Motor neuron (in vitro differentiated cells): Measurements from ENCODE around the gene ANKRD13B. TPM values are rescaled to one million over a fixed set of nuclear protein-coding genes. Genes with fewer than 3 reads are reported as not detected.
"Not testable (repeated sequence)": the region's sequence is repeated elsewhere in the genome, so short reads cannot be mapped to it uniquely, and the experiment has no call there.

ENCODE experiments used
- ATAC-seq, 8 experiments: fragments of 200-7000 bp; cut with Tn5 transposase; replicated peaks in 6 of 8; 2 replicates each; pipeline ENCODE4 v1.8.0; 2021; ENCODE audit warnings: mild to moderate bottlenecking in 8 of 8, moderate library complexity in 8 of 8
- H3K27ac ChIP-seq, 2 donors: fragments of 250-450 bp; sonication (Bioruptor Pico); 2 replicates each; pipeline ENCODE4 v1.9.0; 2021; ENCODE audit warnings: antibody characterized with exemption in 2 of 2, mild to moderate bottlenecking in 2 of 2, moderate library complexity in 1 of 2
- H3K4me1 ChIP-seq, 2 donors: fragments of 250-450 bp; sonication (Bioruptor Pico); replicated peaks in 1 of 2; 2 replicates each; pipeline ENCODE4 v1.6.1; 2021; ENCODE audit warnings: antibody characterized with exemption in 2 of 2, mild to moderate bottlenecking in 2 of 2, moderate library complexity in 1 of 2
- H3K4me3 ChIP-seq, 5 donors: fragments of 250-450 bp; sonication (Bioruptor Pico); 2 replicates each; pipeline ENCODE4 v1.9.0; 2021; ENCODE audit warnings: antibody characterized with exemption in 5 of 5, mild to moderate bottlenecking in 5 of 5, moderate library complexity in 4 of 5
- WGBS, 10 experiments: fragments of 450-650 bp; shearing (Covaris generic); methylation state at CpG; one replicate each; pipeline ENCODE4 v1.0.0; 2022; 5-methylcytosine and 5-hydroxymethylcytosine counted together
- in situ Hi-C, 9 experiments: fragments of 400-800 bp; cut with MboI; loops; one replicate each; pipeline ENCODE4 v1.15.0; 2021; ENCODE audit warnings: low sequenced_read_pairs in 9 of 9, low pct_unique_long_range_greater_than_20kb in 2 of 9; ENCODE audit not compliant: unreplicated experiment in 9 of 9
- total RNA-seq, 8 experiments: library from RNA; unstranded; fragments of 300-600 nt; gene quantifications; 2 replicates each; pipeline versions ENCODE4 v1.2.3 to v1.2.4, GENCODE V29; 2022

The ANKRD13B gene
- total RNA-seq, 8 experiments from 2014 or later, result 8.9 to 24.4 (median 17.8) TPM

DNA sequence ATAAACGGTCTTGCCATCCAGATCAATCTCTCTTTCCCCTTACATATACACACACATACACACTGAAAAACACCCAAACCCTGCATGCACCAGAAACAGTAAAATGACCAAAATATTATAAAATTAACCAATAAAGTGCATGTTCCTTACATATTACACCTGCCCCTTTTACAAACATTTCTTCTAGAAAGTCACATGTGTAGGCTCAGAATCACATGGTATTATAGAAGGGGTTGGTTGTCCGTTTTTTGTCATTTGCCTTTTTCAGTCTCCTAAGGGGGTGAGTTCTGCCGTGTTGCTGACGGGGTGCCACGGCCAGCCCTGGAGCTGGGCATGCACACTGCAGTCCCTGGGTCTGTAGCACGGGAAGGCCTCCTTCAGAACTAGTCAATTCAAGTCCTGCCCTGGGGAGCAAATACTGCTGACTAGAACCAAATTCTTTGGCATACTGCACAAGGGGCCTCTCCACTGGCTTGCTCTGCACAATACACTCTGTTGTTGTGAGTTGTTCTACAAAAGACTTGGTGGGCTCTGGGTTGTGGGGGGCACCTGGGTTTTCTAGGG lies 37.8 kb downstream of the ANKRD13B start:
- in situ Hi-C loops, result loop anchor here in 2 of 9 experiments (25.0 kb wide), 2 partner anchors 132 to 157 kb away; no protein-coding TSS in a partner anchor
- 22 to 100% (median 84%) methylated on average over 1 to 5 of the region's 6 CpGs; no CpG with 5 or more reads in 1 of the 10 experiments for WGBS, 10 experiments
- Histone ChIP-seq H3K4me3 (no peak overlapping the region), H3K27ac (no peak overlapping the region), H3K4me1 (no peaks in the 10 kb centered on the region)
- no peak for ATAC-seq

DNA sequence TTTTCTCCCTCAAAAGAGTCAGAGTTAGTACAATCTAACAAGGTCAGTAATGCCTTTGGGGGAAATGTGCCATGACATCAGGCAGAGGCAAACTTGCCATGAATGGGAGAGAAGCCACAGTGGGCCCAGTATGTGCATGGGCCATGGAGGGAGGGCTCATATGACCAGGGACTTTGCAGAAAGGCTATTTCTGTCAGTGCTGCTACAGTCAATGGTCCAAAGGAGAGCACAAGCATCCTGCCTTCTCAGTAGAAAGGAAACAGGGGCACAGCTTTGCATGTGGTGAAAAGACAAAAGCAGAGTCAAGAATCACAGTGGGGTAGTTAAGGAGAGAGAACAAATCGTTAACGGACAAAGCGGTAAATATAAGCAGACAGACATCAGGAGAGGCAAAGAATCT lies 41.0 kb downstream of the ANKRD13B start:
- H3K4me1 ChIP-seq, result no peaks in the 10 kb centered on the region
- in situ Hi-C loops, result loop anchor here in 2 of 9 experiments (25.0 kb wide), 2 partner anchors 128 to 153 kb away; no protein-coding TSS in a partner anchor
- no peak overlapping the region for H3K27ac ChIP-seq
- ATAC-seq, result no peak
- 67 to 100% (median 83%) methylated on average over 1 to 3 of the region's 3 CpGs; no CpG with 5 or more reads in 3 of the 10 experiments for WGBS, 10 experiments
- H3K4me3 ChIP-seq, result no peak overlapping the region

DNA sequence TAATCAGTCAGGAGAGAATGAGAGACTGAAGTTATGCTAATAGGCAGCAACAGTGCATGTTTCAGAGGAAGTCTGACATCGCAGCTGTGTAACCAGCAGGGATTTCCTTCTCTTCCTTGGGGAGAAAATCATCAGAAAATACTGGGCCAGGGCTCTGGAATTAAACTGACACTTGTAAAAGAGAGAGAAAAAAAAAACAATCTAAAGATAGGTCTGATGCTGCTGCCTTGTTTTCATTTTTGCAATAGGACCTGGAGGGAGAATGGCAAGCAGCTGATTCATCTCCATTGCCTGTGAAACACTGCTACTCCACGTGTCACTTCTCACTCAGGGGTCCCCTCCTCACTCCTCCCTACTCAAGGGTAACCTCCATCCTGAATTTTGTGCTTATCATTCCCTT lies 47.5 kb downstream of the ANKRD13B start:
- peak; percentile 4 to 49 (median 44) for ATAC-seq
- in situ Hi-C loops, result loop anchor here in 3 of 9 experiments (10.0 to 25.0 kb wide), 3 partner anchors 122 to 147 kb away; no protein-coding TSS in a partner anchor
- Histone ChIP-seq H3K4me1 (peaks cover 11 to 22% of the 10 kb centered on the region in 2 donors), H3K4me3 (no peak overlapping the region), H3K27ac (peak overlapping the region in 1 of 2 donors; percentile 54)
- 8 to 50% (median 14%) methylated on average over 1 to 2 of the region's 2 CpGs; no CpG with 5 or more reads in 3 of the 10 experiments for WGBS, 10 experiments

DNA sequence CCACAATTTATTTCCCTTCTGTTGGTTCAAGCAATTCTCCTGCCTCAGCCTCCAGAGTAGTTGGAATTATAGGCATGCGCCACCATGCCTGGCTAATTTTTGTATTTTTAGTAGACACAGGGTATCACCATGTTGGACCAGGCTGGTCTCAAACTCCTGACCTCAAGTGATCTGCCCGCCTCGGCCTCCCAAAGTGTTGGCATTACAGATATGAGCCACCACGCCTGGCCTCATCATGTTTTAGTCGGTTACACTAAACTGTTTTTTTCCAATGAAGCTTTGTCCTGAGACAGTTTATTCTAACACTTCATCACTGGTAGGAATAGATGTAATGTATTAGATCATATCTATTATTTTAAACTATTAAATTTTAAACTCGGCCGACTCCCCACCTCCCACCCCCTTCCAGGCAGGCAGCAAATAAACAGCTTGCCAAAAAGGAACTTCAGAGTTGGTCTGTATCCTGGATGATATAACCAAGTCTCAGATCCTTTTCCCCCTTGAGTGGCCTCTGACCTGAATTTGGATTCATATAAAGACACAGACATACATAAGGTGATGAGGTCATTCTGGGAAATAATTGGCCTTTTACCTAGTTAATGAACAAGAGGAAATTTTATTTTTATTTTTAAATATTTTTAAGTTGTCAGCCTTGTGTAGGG lies 48.2 kb downstream of the ANKRD13B start:
- 66 to 100% (median 88%) methylated on average over 1 to 7 of the region's 7 CpGs; no CpG with 5 or more reads in 1 of the 10 experiments for WGBS, 10 experiments
- ATAC-seq, result no peak

DNA sequence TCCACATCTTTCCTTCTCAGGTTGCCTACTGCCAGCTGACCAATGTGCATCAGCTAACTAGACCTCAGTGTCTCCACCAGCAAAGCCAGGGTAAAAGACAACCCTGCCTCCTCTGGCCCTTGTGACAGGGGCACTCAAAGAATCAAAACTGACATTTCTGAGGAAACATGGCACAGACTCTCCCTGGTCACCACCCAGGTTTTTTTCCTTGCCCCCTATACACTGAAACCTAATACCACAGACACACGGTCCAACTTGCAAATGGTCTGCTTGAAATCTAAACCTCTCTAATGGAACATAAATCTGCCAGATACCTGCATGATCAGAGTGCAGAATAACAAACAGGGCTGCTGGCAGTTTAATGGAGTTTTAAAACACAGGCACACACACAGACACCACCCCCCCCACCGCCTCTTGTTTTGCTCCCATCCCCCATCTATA lies 49.3 kb downstream of the ANKRD13B start:
- ATAC-seq, result peak in 2 of 8 experiments; percentile 6 to 12
- no peak overlapping the region for H3K27ac ChIP-seq
- in situ Hi-C loops, result loop anchor here in 3 of 9 experiments (10.0 to 25.0 kb wide), 3 partner anchors 120 to 145 kb away; no protein-coding TSS in a partner anchor
- H3K4me1 ChIP-seq, result peaks cover 11 to 22% of the 10 kb centered on the region in 2 donors
- 10 to 92% (median 60%) methylated on average over 1 to 2 of the region's 2 CpGs; no CpG with 5 or more reads in 5 of the 10 experiments for WGBS, 10 experiments
- H3K4me3 ChIP-seq, result no peak overlapping the region

More for the DNA sequence above, 48.2 kb downstream of the ANKRD13B start:
- in situ Hi-C loops, result loop anchor here in 3 of 9 experiments (10.0 to 25.0 kb wide), 3 partner anchors 121 to 146 kb away; no protein-coding TSS in a partner anchor
- Histone ChIP-seq H3K4me3 (no peak overlapping the region), H3K27ac (no peak overlapping the region), H3K4me1 (peaks cover 11 to 22% of the 10 kb centered on the region in 2 donors)

DNA sequence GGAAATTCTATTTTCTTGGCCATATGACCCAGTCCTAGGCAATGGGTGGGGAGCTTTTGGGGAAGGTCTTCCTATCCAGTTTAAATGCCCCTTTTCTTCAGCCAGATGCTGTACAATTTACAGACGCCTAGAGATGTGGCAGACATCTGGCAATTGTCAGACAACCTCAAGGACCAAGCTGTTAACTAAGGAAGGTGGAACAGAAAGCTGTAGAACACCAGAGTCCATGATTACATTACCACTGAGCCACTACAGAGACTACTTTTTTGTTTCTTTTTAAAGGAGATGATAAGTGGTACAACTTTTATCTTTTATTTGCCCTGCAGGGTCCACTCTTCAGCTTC lies 50.9 kb downstream of the ANKRD13B start:
- no peak overlapping the region for H3K27ac ChIP-seq
- no peak for ATAC-seq
- peaks cover 11 to 22% of the 10 kb centered on the region in 2 donors for H3K4me1 ChIP-seq
- 60 to 100% (median 100%) methylated on average over 1 of the region's 1 CpG; no CpG with 5 or more reads in 7 of the 10 experiments for WGBS, 10 experiments
- in situ Hi-C loops, result loop anchor here in 3 of 9 experiments (10.0 to 25.0 kb wide), 3 partner anchors 119 to 144 kb away; no protein-coding TSS in a partner anchor
- no peak overlapping the region for H3K4me3 ChIP-seq

DNA sequence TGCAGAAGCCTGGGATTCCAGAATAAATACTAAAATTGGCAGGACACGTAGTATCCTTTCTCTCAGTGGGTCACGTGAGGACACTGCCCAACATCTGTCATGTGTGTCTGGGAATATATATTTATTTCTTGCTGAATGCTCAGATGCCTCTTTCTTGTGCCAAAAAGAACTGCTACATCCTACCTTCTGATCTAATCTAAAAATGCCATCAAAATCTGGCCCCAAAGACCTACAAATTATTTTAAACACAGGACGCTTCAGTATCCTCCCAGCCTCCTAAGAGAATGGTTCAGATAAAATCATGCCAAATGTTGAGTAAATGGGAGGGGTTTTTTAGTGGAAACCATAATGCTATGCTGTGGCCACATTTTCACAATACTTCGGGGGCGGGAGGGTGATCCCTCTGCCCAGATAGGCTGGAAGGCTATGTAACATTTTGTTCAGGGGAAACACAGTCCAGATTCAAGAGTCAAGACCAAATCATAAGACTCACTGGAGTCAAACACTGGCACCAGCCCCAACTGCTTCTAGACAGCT lies 52.7 kb downstream of the ANKRD13B start:
- Histone ChIP-seq H3K27ac (no peak overlapping the region), H3K4me1 (peaks cover 6 to 7% of the 10 kb centered on the region in 2 donors), H3K4me3 (no peak overlapping the region)
- ATAC-seq, result peak in 3 of 8 experiments; percentile 46 to 68 (median 56)
- in situ Hi-C loops, result loop anchor here in 3 of 9 experiments (10.0 to 25.0 kb wide), 3 partner anchors 117 to 142 kb away; no protein-coding TSS in a partner anchor
- WGBS, 10 experiments, result 0 to 100% (median 89%) methylated on average over 1 to 5 of the region's 5 CpGs; no CpG with 5 or more reads in 1 of the 10 experiments

DNA sequence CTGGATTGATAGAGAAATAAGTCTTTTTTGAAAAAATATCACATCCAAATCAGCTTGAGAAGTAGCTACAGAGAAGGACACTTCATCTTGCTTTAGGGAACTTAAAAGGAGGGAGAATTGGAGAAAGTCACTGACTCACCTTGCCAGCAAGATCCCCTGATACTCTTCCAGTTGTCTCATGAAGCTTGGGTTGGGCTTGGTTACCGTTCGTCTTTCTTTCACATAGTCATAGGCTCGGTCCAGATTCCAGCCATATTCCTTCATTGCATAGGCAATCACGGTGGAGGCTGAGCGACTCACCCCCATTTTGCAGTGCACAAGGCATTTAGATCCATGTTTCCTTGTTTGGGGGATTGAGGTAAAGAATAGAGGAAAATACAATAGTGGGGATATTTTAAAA lies 55.1 kb downstream of the ANKRD13B start:
- ATAC-seq, result peak in 1 of 8 experiments; percentile 9
- Histone ChIP-seq H3K4me1 (peaks cover 0 to 6% of the 10 kb centered on the region in 2 donors), H3K27ac (no peak overlapping the region), H3K4me3 (no peak overlapping the region)
- 28 to 100% (median 89%) methylated on average over 1 to 4 of the region's 5 CpGs; no CpG with 5 or more reads in 2 of the 10 experiments for WGBS, 10 experiments
- in situ Hi-C loops, result loop anchor here in 3 of 9 experiments (10.0 to 25.0 kb wide), 3 partner anchors 114 to 139 kb away; no protein-coding TSS in a partner anchor

DNA sequence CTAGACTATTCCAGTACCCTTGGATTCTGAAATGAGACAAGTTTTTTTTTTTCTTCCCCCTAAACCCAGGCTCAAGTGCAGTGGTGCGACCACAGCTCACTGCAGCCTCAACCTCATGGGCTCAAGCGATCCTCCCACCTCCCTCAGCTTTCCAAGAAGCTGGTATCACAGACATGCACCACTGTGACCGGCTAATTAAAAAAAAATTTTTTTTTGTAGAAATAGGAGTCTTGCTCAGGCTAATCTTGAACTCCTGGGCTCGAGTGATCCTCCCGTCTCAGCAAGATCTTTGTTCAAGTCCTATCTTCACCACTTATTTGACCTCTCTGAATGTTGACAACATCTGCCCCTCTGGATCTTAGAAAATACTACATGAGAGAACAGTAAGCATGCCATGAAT lies 56.4 kb downstream of the ANKRD13B start:
- ATAC-seq, result no peak
- WGBS, 10 experiments, result 71 to 100% (median 99%) methylated on average over 2 to 5 of the region's 5 CpGs; no CpG with 5 or more reads in 2 of the 10 experiments
- Histone ChIP-seq H3K4me1 (no peaks in the 10 kb centered on the region), H3K27ac (no peak overlapping the region), H3K4me3 (no peak overlapping the region)
- in situ Hi-C loops, result loop anchor here in 3 of 9 experiments (10.0 to 25.0 kb wide), 3 partner anchors 113 to 138 kb away; no protein-coding TSS in a partner anchor

DNA sequence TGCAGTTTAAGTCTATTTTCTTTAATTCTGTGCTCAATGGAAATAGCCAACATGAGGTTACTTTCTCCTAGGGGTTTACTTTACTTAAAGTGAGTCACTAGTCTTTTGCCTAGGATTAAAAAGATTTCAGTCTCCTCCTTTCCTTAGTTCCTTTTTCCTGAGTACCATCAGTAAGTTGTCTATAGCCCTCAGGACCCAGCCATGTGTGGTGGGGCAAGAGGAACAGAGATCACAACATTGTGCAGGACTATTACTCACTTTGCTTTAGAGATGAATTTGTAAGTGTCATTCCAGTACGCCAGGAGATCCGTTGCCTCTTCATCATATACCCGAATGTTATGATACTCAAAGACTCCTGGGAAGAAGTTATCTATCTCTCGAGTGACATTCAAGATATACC lies 57.5 kb downstream of the ANKRD13B start:
- ATAC-seq, result no peak
- in situ Hi-C loops, result no loop called here
- H3K27ac ChIP-seq, result no peak overlapping the region

DNA sequence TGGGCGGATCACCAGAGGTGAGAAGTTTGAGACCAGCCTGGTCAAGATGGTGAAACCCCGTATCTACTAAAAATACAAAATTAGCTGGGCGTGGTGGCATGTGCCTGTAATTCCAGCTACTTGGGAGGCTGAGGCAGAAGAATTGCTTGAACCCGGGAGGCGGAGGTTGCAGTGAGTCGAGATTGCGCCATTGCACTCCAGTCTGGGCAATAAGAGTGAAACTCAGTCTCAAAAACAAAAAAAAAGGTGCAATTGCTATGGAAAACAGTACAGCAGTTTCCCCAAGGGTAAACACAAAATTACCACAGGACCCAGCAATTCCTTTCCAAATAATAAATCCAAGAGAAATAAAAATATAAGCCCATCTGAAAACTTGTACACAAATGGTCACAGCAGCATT lies 59.0 kb downstream of the ANKRD13B start:
- WGBS, 10 experiments, result 75 to 100% (median 98%) methylated on average over 1 to 7 of the region's 7 CpGs; no CpG with 5 or more reads in 2 of the 10 experiments
- in situ Hi-C loops, ATAC-seq, H3K27ac ChIP-seq, H3K4me3 ChIP-seq, H3K4me1 ChIP-seq: not testable (repeated sequence)

More for the DNA sequence above, 57.5 kb downstream of the ANKRD13B start:
- WGBS, 10 experiments, result 48 to 100% (median 92%) methylated on average over 2 to 4 of the region's 4 CpGs; no CpG with 5 or more reads in 3 of the 10 experiments
- H3K4me3 ChIP-seq, result no peak overlapping the region
- H3K4me1 ChIP-seq, result no peaks in the 10 kb centered on the region

DNA sequence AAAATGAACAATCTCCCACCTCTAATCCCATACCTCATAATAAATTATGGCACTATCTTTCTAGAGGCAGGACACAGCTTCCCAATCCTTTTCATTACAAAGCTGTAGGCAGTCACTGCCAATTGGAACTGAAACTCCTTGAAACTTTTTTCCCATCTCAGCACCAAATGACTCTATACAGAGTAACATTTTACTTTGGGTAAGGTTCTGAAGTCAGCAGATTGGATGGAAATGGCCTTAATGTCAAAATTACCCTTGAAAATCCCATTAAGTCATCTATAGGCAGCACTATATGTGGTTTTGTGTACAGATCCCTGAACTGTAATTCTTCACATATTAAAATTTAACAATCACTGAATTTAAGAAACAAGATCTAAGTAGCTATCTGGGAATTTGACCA lies 60.0 kb downstream of the ANKRD13B start:
- Histone ChIP-seq H3K27ac (no peak overlapping the region), H3K4me3 (no peak overlapping the region), H3K4me1 (no peaks in the 10 kb centered on the region)
- no peak for ATAC-seq
- in situ Hi-C loops, result no loop called here
